WTC11 (cell line): ENCODE results near the gene STON2. TPM values are rescaled to one million over a fixed set of nuclear protein-coding genes. Genes with fewer than 3 reads are reported as not detected.

Experiments used
- ATAC-seq: fragments of 200-7000 bp; cut with Tn5 transposase; 2 replicates; pipeline ENCODE4 v1.10.0; 2021; ENCODE audit warnings: mild to moderate bottlenecking, moderate library complexity
- CTCF ChIA-PET: fragments of 300-600 bp; sonication (Branson Sonifier 250); formaldehyde crosslinking; loops from one replicate; lab custom pipeline; 2021; ENCODE audit warnings: antibody characterized with exemption; lab: Charles Lee
- POLR2A ChIA-PET: fragments of 350-600 bp; sonication (Branson Sonifier 250); formaldehyde crosslinking; loops from one replicate; lab custom pipeline; 2021; ENCODE audit warnings: antibody characterized with exemption; lab: Charles Lee
- DNase-seq: peaks from one replicate; pipeline ENCODE4 v3.0.0; 2021; ENCODE audit warnings: low spot score
- H3K27ac Mint-ChIP-seq: 2 replicates; pipeline ENCODE4 v1.8.0; 2021; ENCODE audit warnings: mixed read lengths
- H3K27me3 Mint-ChIP-seq: 2 replicates; pipeline ENCODE4 v1.8.0; 2021; ENCODE audit warnings: low read depth, mild to moderate bottlenecking, moderate library complexity, mixed read lengths
- H3K36me3 Mint-ChIP-seq: 2 replicates; pipeline ENCODE4 v1.8.0; 2021; ENCODE audit warnings: mixed read lengths
- H3K4me1 Mint-ChIP-seq: 2 replicates; pipeline ENCODE4 v1.8.0; 2022; ENCODE audit warnings: mixed read lengths
- H3K4me3 Mint-ChIP-seq: 2 replicates; pipeline ENCODE4 v1.8.0; 2021; ENCODE audit warnings: mild to moderate bottlenecking, moderate library complexity, mixed read lengths
- H3K9me3 Mint-ChIP-seq: 2 replicates; pipeline ENCODE4 v1.8.0; 2021; ENCODE audit warnings: mixed read lengths
- MYBL2 ChIP-seq: sonication (generic); formaldehyde crosslinking; IDR thresholded peaks from 2 replicates; pipeline ENCODE4 v1.8.1; 2023; ENCODE audit warnings: mild to moderate bottlenecking, moderate library complexity, missing genetic modification reagents
- RELA ChIP-seq: sonication (generic); formaldehyde crosslinking; IDR thresholded peaks from 2 replicates; pipeline ENCODE4 v1.8.1; 2022; ENCODE audit warnings: missing genetic modification reagents, mild to moderate bottlenecking, borderline replicate concordance
- SMAD4 ChIP-seq: sonication (generic); formaldehyde crosslinking; IDR thresholded peaks from 2 replicates; pipeline ENCODE4 v1.8.0; 2022; ENCODE audit warnings: mild to moderate bottlenecking, missing genetic modification reagents
- SOX15 ChIP-seq: fragments of 250-450 bp; sonication (Bioruptor Pico); IDR thresholded peaks from 2 replicates; pipeline ENCODE4 v1.9.0; 2021; ENCODE audit warnings: mild to moderate bottlenecking
- ZBTB21 ChIP-seq: sonication (generic); formaldehyde crosslinking; IDR thresholded peaks from 2 replicates; pipeline ENCODE4 v1.8.1; 2023; ENCODE audit warnings: mild to moderate bottlenecking, missing genetic modification reagents, borderline replicate concordance
- ZNF138 ChIP-seq: sonication (generic); formaldehyde crosslinking; conservative IDR thresholded peaks from 2 replicates; pipeline ENCODE4 v1.8.1; 2022; ENCODE audit warnings: mild to moderate bottlenecking, moderate library complexity, missing genetic modification reagents
- ZNF232 ChIP-seq: sonication (generic); formaldehyde crosslinking; IDR thresholded peaks from 2 replicates; pipeline ENCODE4 v1.8.0; 2022; ENCODE audit warnings: mild to moderate bottlenecking, missing genetic modification reagents
- ZNF416 ChIP-seq: fragments of 250-450 bp; sonication (Bioruptor Pico); IDR thresholded peaks from 2 replicates; pipeline ENCODE4 v1.9.0; 2021; ENCODE audit warnings: mild to moderate bottlenecking, inconsistent platforms
- ZNF423 ChIP-seq: fragments of 250-450 bp; sonication (Bioruptor Pico); IDR thresholded peaks from 2 replicates; pipeline ENCODE4 v2.1.2; 2022; ENCODE audit warnings: mild to moderate bottlenecking, moderate library complexity
- total RNA-seq: library from RNA; stranded (reverse); gene quantifications from 3 replicates; pipeline ENCODE4 v1.2.3, GENCODE V29; 2021
- TF ChIP-seq, protein P1 (sequence below): sonication (generic); formaldehyde crosslinking; IDR thresholded peaks from 2 replicates; pipeline ENCODE4 v1.8.0; 2023; ENCODE audit warnings: missing genetic modification reagents, mild to moderate bottlenecking, borderline replicate concordance
- TF ChIP-seq, protein P2 (sequence below): sonication (generic); formaldehyde crosslinking; IDR thresholded peaks from 2 replicates; pipeline ENCODE4 v1.8.0; 2022; ENCODE audit warnings: mild to moderate bottlenecking, missing genetic modification reagents
- TF ChIP-seq, protein P3 (sequence below): sonication (generic); formaldehyde crosslinking; IDR thresholded peaks from 2 replicates; pipeline ENCODE4 v1.8.1; 2022; ENCODE audit warnings: low read depth, mild to moderate bottlenecking, moderate library complexity, missing genetic modification reagents, borderline replicate concordance
- TF ChIP-seq, protein P4 (sequence below): sonication (generic); formaldehyde crosslinking; IDR thresholded peaks from 2 replicates; pipeline ENCODE4 v1.8.1; 2022; ENCODE audit warnings: mild to moderate bottlenecking, missing genetic modification reagents, moderate library complexity, borderline replicate concordance
- TF ChIP-seq, protein P5 (sequence below): sonication (generic); formaldehyde crosslinking; IDR thresholded peaks from 2 replicates; pipeline ENCODE4 v1.8.1; 2023; ENCODE audit warnings: mild to moderate bottlenecking, missing genetic modification reagents, moderate library complexity
- TF ChIP-seq, protein P6 (sequence below): sonication (generic); formaldehyde crosslinking; IDR thresholded peaks from 2 replicates; pipeline ENCODE4 v1.8.1; 2022; ENCODE audit warnings: missing genetic modification reagents, borderline replicate concordance
- TF ChIP-seq, protein P7 (sequence below): sonication (generic); formaldehyde crosslinking; IDR thresholded peaks from 2 replicates; pipeline ENCODE4 v1.8.0; 2022; ENCODE audit warnings: mild to moderate bottlenecking, missing genetic modification reagents
- TF ChIP-seq, protein P8 (sequence below): fragments of 250-450 bp; sonication (Bioruptor Pico); IDR thresholded peaks from 2 replicates; pipeline ENCODE4 v1.8.0; 2021; ENCODE audit warnings: mild to moderate bottlenecking

STON2 gene
- total RNA-seq, 1 experiment from 2014 or later, result 69.2 TPM

DNA sequence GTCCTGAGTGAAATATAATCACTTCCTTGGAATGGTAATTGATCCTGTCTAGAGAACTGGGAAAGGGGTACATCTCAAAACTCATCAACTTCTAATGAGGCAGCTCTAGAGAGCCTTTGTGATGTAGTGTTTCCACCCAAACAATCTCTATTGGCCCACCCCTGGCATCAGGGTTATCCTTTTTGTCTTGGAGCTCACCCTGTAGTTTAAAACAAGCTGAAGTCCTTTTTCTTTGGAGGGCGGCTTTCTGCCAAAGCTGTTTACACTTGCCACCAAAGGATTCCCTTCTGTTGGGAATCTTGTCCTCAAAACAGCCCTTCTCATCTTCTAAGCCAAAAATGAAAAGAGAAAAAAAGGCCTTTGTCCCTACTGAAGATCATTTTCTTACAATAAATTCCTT, 118.8 kb downstream of the STON2 start (continued):
- TF ChIP-seq, protein P1, sequence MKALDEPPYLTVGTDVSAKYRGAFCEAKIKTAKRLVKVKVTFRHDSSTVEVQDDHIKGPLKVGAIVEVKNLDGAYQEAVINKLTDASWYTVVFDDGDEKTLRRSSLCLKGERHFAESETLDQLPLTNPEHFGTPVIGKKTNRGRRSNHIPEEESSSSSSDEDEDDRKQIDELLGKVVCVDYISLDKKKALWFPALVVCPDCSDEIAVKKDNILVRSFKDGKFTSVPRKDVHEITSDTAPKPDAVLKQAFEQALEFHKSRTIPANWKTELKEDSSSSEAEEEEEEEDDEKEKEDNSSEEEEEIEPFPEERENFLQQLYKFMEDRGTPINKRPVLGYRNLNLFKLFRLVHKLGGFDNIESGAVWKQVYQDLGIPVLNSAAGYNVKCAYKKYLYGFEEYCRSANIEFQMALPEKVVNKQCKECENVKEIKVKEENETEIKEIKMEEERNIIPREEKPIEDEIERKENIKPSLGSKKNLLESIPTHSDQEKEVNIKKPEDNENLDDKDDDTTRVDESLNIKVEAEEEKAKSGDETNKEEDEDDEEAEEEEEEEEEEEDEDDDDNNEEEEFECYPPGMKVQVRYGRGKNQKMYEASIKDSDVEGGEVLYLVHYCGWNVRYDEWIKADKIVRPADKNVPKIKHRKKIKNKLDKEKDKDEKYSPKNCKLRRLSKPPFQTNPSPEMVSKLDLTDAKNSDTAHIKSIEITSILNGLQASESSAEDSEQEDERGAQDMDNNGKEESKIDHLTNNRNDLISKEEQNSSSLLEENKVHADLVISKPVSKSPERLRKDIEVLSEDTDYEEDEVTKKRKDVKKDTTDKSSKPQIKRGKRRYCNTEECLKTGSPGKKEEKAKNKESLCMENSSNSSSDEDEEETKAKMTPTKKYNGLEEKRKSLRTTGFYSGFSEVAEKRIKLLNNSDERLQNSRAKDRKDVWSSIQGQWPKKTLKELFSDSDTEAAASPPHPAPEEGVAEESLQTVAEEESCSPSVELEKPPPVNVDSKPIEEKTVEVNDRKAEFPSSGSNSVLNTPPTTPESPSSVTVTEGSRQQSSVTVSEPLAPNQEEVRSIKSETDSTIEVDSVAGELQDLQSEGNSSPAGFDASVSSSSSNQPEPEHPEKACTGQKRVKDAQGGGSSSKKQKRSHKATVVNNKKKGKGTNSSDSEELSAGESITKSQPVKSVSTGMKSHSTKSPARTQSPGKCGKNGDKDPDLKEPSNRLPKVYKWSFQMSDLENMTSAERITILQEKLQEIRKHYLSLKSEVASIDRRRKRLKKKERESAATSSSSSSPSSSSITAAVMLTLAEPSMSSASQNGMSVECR (CRISPR knock-in tag), result no peak
- TF ChIP-seq, protein P2, sequence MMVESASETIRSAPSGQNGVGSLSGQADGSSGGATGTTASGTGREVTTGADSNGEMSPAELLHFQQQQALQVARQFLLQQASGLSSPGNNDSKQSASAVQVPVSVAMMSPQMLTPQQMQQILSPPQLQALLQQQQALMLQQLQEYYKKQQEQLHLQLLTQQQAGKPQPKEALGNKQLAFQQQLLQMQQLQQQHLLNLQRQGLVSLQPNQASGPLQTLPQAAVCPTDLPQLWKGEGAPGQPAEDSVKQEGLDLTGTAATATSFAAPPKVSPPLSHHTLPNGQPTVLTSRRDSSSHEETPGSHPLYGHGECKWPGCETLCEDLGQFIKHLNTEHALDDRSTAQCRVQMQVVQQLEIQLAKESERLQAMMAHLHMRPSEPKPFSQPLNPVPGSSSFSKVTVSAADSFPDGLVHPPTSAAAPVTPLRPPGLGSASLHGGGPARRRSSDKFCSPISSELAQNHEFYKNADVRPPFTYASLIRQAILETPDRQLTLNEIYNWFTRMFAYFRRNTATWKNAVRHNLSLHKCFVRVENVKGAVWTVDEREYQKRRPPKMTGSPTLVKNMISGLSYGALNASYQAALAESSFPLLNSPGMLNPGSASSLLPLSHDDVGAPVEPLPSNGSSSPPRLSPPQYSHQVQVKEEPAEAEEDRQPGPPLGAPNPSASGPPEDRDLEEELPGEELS (CRISPR knock-in tag), result no peak
- TF ChIP-seq ZNF416 (CRISPR knock-in tag), result no peak
- no peak for TF ChIP-seq ZNF232 (CRISPR knock-in tag)
- no peak for TF ChIP-seq ZBTB21
- no peak for TF ChIP-seq MYBL2 (CRISPR knock-in tag)
- TF ChIP-seq, protein P3, sequence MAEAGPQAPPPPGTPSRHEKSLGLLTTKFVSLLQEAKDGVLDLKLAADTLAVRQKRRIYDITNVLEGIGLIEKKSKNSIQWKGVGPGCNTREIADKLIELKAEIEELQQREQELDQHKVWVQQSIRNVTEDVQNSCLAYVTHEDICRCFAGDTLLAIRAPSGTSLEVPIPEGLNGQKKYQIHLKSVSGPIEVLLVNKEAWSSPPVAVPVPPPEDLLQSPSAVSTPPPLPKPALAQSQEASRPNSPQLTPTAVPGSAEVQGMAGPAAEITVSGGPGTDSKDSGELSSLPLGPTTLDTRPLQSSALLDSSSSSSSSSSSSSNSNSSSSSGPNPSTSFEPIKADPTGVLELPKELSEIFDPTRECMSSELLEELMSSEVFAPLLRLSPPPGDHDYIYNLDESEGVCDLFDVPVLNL (CRISPR knock-in tag), result no peak
- TF ChIP-seq, protein P4, sequence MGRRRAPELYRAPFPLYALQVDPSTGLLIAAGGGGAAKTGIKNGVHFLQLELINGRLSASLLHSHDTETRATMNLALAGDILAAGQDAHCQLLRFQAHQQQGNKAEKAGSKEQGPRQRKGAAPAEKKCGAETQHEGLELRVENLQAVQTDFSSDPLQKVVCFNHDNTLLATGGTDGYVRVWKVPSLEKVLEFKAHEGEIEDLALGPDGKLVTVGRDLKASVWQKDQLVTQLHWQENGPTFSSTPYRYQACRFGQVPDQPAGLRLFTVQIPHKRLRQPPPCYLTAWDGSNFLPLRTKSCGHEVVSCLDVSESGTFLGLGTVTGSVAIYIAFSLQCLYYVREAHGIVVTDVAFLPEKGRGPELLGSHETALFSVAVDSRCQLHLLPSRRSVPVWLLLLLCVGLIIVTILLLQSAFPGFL (CRISPR knock-in tag), result no peak
- TF ChIP-seq, protein P5, sequence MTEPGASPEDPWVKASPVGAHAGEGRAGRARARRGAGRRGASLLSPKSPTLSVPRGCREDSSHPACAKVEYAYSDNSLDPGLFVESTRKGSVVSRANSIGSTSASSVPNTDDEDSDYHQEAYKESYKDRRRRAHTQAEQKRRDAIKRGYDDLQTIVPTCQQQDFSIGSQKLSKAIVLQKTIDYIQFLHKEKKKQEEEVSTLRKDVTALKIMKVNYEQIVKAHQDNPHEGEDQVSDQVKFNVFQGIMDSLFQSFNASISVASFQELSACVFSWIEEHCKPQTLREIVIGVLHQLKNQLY (CRISPR knock-in tag), result no peak
- TF ChIP-seq, protein P6, sequence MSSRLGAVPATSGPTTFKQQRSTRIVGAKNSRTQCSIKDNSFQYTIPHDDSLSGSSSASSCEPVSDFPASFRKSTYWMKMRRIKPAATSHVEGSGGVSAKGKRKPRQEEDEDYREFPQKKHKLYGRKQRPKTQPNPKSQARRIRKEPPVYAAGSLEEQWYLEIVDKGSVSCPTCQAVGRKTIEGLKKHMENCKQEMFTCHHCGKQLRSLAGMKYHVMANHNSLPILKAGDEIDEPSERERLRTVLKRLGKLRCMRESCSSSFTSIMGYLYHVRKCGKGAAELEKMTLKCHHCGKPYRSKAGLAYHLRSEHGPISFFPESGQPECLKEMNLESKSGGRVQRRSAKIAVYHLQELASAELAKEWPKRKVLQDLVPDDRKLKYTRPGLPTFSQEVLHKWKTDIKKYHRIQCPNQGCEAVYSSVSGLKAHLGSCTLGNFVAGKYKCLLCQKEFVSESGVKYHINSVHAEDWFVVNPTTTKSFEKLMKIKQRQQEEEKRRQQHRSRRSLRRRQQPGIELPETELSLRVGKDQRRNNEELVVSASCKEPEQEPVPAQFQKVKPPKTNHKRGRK (CRISPR knock-in tag), result no peak
- TF ChIP-seq SMAD4 (CRISPR knock-in tag), result no peak
- no peak for TF ChIP-seq ZNF423 (CRISPR knock-in tag)

DNA sequence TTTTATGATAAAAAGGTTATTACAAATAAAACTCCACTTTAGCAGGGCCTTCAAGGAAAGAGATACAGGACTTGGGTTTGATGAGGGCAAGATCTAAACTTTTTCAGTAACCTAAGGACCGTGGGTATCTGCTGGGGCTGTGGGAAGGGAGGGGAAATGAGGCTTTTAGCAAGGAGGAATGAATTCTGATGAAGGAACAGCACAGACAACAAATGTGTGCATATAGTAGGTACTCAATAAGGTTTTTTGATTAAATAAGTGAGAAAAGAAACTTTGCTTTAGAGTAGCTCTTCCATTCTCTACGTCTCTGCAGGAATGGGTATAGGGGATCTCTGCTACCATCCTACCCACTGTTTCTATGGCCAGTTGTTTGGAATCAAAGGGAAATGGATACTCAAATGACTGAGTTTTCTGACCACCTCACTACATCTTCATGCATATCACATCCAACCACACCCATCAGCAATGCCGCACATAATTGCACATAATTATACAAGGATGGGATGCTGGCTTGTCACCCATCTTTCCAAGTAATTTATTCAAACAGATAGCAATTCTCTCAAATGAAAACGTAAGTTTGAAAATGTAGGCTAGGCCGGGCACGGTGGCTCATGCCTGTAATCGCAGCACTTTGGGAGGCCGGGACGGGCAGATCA, 119.9 kb downstream of the STON2 start:
- Mint-ChIP-seq H3K9me3 (no peaks in the 10 kb centered on the region), H3K4me1 (peaks cover 44% of the 10 kb centered on the region), H3K4me3 (no peak overlapping the region)
- CTCF ChIA-PET, result no interaction called here
- no peak for DNase-seq
- TF ChIP-seq, protein P7, sequence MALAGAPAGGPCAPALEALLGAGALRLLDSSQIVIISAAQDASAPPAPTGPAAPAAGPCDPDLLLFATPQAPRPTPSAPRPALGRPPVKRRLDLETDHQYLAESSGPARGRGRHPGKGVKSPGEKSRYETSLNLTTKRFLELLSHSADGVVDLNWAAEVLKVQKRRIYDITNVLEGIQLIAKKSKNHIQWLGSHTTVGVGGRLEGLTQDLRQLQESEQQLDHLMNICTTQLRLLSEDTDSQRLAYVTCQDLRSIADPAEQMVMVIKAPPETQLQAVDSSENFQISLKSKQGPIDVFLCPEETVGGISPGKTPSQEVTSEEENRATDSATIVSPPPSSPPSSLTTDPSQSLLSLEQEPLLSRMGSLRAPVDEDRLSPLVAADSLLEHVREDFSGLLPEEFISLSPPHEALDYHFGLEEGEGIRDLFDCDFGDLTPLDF (CRISPR knock-in tag), result no peak
- no peak for TF ChIP-seq SOX15
- TF ChIP-seq, protein P8, sequence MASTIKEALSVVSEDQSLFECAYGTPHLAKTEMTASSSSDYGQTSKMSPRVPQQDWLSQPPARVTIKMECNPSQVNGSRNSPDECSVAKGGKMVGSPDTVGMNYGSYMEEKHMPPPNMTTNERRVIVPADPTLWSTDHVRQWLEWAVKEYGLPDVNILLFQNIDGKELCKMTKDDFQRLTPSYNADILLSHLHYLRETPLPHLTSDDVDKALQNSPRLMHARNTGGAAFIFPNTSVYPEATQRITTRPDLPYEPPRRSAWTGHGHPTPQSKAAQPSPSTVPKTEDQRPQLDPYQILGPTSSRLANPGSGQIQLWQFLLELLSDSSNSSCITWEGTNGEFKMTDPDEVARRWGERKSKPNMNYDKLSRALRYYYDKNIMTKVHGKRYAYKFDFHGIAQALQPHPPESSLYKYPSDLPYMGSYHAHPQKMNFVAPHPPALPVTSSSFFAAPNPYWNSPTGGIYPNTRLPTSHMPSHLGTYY (CRISPR knock-in tag), result no peak
- TF ChIP-seq ZNF138 (CRISPR knock-in tag), result no peak
- no peak for TF ChIP-seq RELA (CRISPR knock-in tag)
- no peak for TF ChIP-seq SMAD4 (CRISPR knock-in tag)
- TF ChIP-seq, all 79 proteins: peak for 0
- no peak overlapping the region; the same call in 1 of the 2 replicates for H3K27ac Mint-ChIP-seq
- no peaks in the 10 kb centered on the region for H3K27me3 Mint-ChIP-seq
- ATAC-seq, result no peak
- POLR2A ChIA-PET, result no interaction called here
- peaks cover 25% of the 10 kb centered on the region for H3K36me3 Mint-ChIP-seq
